GM19025 (cell line): ENCODE measurements around the gene ASPRV1.
"Not testable (repeated sequence)": the region's sequence is repeated elsewhere in the genome, so short reads cannot be mapped to it uniquely, and the experiment has no call there.

Experiments
- ATAC-seq: cut with Tn5 transposase; IDR thresholded peaks from one replicate; pipeline ENCODE4 v1.9.1; 2021; ENCODE audit warnings: mild to moderate bottlenecking, low read depth, moderate library complexity; ENCODE audit not compliant: unreplicated experiment

Gene ASPRV1

GRCh38 chr2:69965756-69966445, 4.5 kb upstream of the ASPRV1 start:
- ATAC-seq: no peak

- no peak for ATAC-seq
Observed at GRCh38 chr2:69964353-69964841, 3.0 kb upstream of the ASPRV1 start.

GRCh38 chr2:69962986-69963730, 1.7 kb upstream of the ASPRV1 start:
- ATAC-seq: no peak

GRCh38 chr2:69960821-69961220, 610 bp downstream of the ASPRV1 start:
- no peak for ATAC-seq

GRCh38 chr2:69959425-69959824, 2.0 kb downstream of the ASPRV1 start:
- ATAC-seq: no peak

- ATAC-seq: no peak
Observed at GRCh38 chr2:69958480-69958879, 3.0 kb downstream of the ASPRV1 start.

GRCh38 chr2:69957965-69958364, 3.5 kb downstream of the ASPRV1 start:
- ATAC-seq: no peak

- no peak for ATAC-seq
Observed at GRCh38 chr2:69956475-69956979, 4.9 kb downstream of the ASPRV1 start.

GRCh38 chr2:69955029-69955428, 6.4 kb downstream of the ASPRV1 start:
- no peak for ATAC-seq

- no peak for ATAC-seq
Observed at GRCh38 chr2:69954084-69954483, 7.3 kb downstream of the ASPRV1 start.

GRCh38 chr2:69952336-69953115, 8.9 kb downstream of the ASPRV1 start:
- no peak for ATAC-seq

GRCh38 chr2:69950671-69951070, 10.8 kb downstream of the ASPRV1 start:
- ATAC-seq: not testable (repeated sequence)

GRCh38 chr2:69950241-69950640, 11.2 kb downstream of the ASPRV1 start:
- no peak for ATAC-seq

GRCh38 chr2:69948963-69949645, 12.3 kb downstream of the ASPRV1 start:
- ATAC-seq: no peak

GRCh38 chr2:69948032-69948962, 13.1 kb downstream of the ASPRV1 start:
- ATAC-seq: no peak

GRCh38 chr2:69947325-69947931, 14.0 kb downstream of the ASPRV1 start:
- ATAC-seq: no peak

GRCh38 chr2:69946351-69947324, 14.8 kb downstream of the ASPRV1 start:
- ATAC-seq: no peak

GRCh38 chr2:69945941-69946340, 15.5 kb downstream of the ASPRV1 start:
- no peak for ATAC-seq
